Fibroblast of lung (primary cell): ENCODE measurements around the gene FSTL5. TPM values are rescaled to one million over a fixed set of nuclear protein-coding genes. Genes with fewer than 3 reads are reported as not detected.
"Not testable (repeated sequence)": the region's sequence is repeated elsewhere in the genome, so short reads cannot be mapped to it uniquely, and the experiment has no call there.

Experiments
- DNase-seq, 2 donors: peaks; one replicate each; pipeline versions ENCODE4 v3.0.0 to v3.0.0-alpha.2; 2010; ENCODE audit warnings: low read depth in 2 of 2
- H2AFZ ChIP-seq: 2 replicates; pipeline ENCODE4 v1.5.1; 2012; ENCODE audit warnings: low read length, control low read depth, inconsistent platforms
- H3K27ac ChIP-seq: 2 replicates; pipeline ENCODE4 v1.5.1; 2011; ENCODE audit warnings: low read length, control low read depth; ENCODE audit not compliant: insufficient read depth
- H3K27me3 ChIP-seq: 2 replicates; pipeline ENCODE4 v1.5.1; 2011; ENCODE audit warnings: mild to moderate bottlenecking, low read length; ENCODE audit not compliant: control insufficient read depth, insufficient read depth
- H3K36me3 ChIP-seq: 2 replicates; pipeline ENCODE4 v1.5.1; 2011; ENCODE audit warnings: low read length; ENCODE audit not compliant: control insufficient read depth, insufficient read depth
- H3K4me1 ChIP-seq: 2 replicates; pipeline ENCODE4 v1.5.1; 2011; ENCODE audit warnings: low read length; ENCODE audit not compliant: control insufficient read depth, insufficient read depth; ENCODE audit errors: extremely low read depth
- H3K4me2 ChIP-seq: 2 replicates; pipeline ENCODE4 v1.5.1; 2011; ENCODE audit warnings: low read length, control low read depth; ENCODE audit not compliant: insufficient read depth; ENCODE audit errors: extremely low read depth
- H3K4me3 ChIP-seq, 4 experiments: fragments of 200-600 bp in 1 of 4; sonication (generic) in 1 of 4; replicated peaks in 1 of 4; 2 replicates each; pipeline ENCODE4 v1.5.1; 2011 to 2016; ENCODE audit warnings: low read length in 4 of 4, low read depth in 3 of 4, mild to moderate bottlenecking in 3 of 4, control low read depth in 2 of 4, inconsistent platforms in 1 of 4, mixed read lengths in 1 of 4; ENCODE audit not compliant: insufficient read depth in 1 of 4; ENCODE audit errors: control extremely low read depth in 1 of 4
- H3K79me2 ChIP-seq: 2 replicates; pipeline ENCODE4 v1.5.1; 2012; ENCODE audit warnings: mild to moderate bottlenecking, low read length, inconsistent platforms; ENCODE audit not compliant: control insufficient read depth, insufficient read depth
- H3K9ac ChIP-seq: 2 replicates; pipeline ENCODE4 v1.5.1; 2011; ENCODE audit warnings: mild to moderate bottlenecking, low read length, control low read depth; ENCODE audit not compliant: insufficient read depth
- H3K9me3 ChIP-seq: 2 replicates; pipeline ENCODE4 v1.5.1; 2012; ENCODE audit warnings: low read depth, low read length; ENCODE audit not compliant: control insufficient read depth, insufficient read depth
- H4K20me1 ChIP-seq: 2 replicates; pipeline ENCODE4 v1.5.1; 2011; ENCODE audit warnings: low read length; ENCODE audit not compliant: control insufficient read depth, insufficient read depth; ENCODE audit errors: extremely low read depth
- EZH2 ChIP-seq: IDR thresholded peaks from 2 replicates; pipeline ENCODE4 v1.5.1; 2012; ENCODE audit warnings: low read length, control low read depth, mild to moderate bottlenecking; ENCODE audit errors: missing control alignments
- polyA plus RNA-seq, 2 donors: library from polyadenylated mRNA; depleted of rRNA in 1 of 2; stranded (reverse) in 1 of 2; unstranded in 1 of 2; fragments of >200 nt; gene quantifications; 2 replicates each; pipeline ENCODE4 v1.2.1, GENCODE V29; 2011 to 2012; ENCODE audit warnings: missing spikeins in 1 of 2
- total RNA-seq: library from RNA; depleted of rRNA; stranded (reverse); fragments of >200 nt; gene quantifications from 2 replicates; pipeline ENCODE4 v1.2.1, GENCODE V29; 2014
- TF ChIP-seq, protein P1 (sequence below), 2 donors: IDR thresholded peaks in 1 of 2; conservative IDR thresholded peaks in 1 of 2; 1 replicate in 1 of 2; 2 replicates in 1 of 2; pipeline ENCODE4 v1.5.1; 2011 to 2012; ENCODE audit warnings: low read length in 2 of 2, control low read depth in 1 of 2, inconsistent platforms in 1 of 2, low read depth in 1 of 2, mild to moderate bottlenecking in 1 of 2

FSTL5 gene
- total and polyA plus RNA-seq, 2 donors (not counting 1 experiment from before 2014, with no cell fraction given), result 0.11 to 0.33 TPM

DNA sequence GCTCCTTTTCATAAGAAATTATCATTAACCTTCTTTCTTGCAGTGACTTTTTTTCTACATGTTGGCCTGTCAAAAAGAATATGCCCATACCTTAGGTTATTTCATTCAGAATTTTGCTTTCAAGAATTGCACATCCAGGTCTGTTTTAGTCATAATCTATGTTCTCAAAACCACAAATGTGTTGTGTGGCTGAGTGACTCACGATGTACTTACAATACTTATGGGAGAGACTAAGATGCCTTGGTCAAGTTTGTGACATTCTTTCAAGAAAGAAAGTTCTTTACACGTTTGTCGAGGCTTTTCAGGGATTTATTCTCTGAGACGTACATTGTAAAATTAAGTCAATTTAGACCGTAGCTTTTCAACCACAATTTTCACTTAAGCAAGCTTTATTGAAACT lies 396.7 kb downstream of the FSTL5 start:
- TF ChIP-seq, protein P1, sequence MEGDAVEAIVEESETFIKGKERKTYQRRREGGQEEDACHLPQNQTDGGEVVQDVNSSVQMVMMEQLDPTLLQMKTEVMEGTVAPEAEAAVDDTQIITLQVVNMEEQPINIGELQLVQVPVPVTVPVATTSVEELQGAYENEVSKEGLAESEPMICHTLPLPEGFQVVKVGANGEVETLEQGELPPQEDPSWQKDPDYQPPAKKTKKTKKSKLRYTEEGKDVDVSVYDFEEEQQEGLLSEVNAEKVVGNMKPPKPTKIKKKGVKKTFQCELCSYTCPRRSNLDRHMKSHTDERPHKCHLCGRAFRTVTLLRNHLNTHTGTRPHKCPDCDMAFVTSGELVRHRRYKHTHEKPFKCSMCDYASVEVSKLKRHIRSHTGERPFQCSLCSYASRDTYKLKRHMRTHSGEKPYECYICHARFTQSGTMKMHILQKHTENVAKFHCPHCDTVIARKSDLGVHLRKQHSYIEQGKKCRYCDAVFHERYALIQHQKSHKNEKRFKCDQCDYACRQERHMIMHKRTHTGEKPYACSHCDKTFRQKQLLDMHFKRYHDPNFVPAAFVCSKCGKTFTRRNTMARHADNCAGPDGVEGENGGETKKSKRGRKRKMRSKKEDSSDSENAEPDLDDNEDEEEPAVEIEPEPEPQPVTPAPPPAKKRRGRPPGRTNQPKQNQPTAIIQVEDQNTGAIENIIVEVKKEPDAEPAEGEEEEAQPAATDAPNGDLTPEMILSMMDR (conservative IDR thresholded peaks at IDR 0.05 in 1 of 2, IDR thresholded peaks at IDR 0.05 in 1 of 2; ENCODE audit: low read depth in 1 of 2, low read length in 2 of 2), result no peak
- no peak for TF ChIP-seq EZH2
- H3K27ac ChIP-seq, result no peak overlapping the region
- H3K9me3 ChIP-seq, result no peaks in the 10 kb centered on the region
- no peaks in the 10 kb centered on the region for H3K79me2 ChIP-seq
- no peaks in the 10 kb centered on the region for H4K20me1 ChIP-seq
- no peaks in the 10 kb centered on the region for H3K4me1 ChIP-seq
- H3K4me3 ChIP-seq, result no peak overlapping the region
- no peaks in the 10 kb centered on the region for H3K36me3 ChIP-seq
- no peak overlapping the region for H3K9ac ChIP-seq
- peak; percentile 38 to 94 for DNase-seq
- H2AFZ ChIP-seq, result no peak overlapping the region
- no peak overlapping the region for H3K4me2 ChIP-seq
- H3K27me3 ChIP-seq, result no peaks in the 10 kb centered on the region

DNA sequence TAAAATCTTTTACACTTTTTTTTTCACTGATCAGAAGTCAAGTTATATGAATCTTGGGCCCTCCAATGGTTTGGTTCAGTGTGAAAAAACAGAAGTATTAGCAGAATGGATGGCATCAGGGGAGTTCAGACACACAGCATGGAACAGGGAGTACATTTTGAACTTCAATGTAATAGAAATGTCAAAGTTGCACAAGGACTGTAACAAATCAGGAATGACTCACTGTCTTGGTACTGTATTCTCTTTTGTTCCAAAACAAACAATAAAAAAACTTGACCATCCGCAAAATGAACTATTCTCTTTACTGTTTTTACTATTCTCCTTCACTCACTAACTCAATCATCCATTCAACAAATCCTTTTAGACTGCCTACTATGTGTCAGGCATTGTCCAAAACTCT lies 401.0 kb downstream of the FSTL5 start:
- H4K20me1 ChIP-seq, result no peaks in the 10 kb centered on the region
- H2AFZ ChIP-seq, result no peak overlapping the region
- no peaks in the 10 kb centered on the region for H3K4me1 ChIP-seq
- H3K27ac ChIP-seq, result no peak overlapping the region
- H3K9me3 ChIP-seq, result no peaks in the 10 kb centered on the region
- no peaks in the 10 kb centered on the region for H3K27me3 ChIP-seq
- DNase-seq, result peak; percentile 71 to 83
- H3K36me3 ChIP-seq, result no peaks in the 10 kb centered on the region
- H3K9ac ChIP-seq, result no peak overlapping the region
- TF ChIP-seq, protein P1 (conservative IDR thresholded peaks at IDR 0.05 in 1 of 2, IDR thresholded peaks at IDR 0.05 in 1 of 2; ENCODE audit: low read depth in 1 of 2, low read length in 2 of 2), result no peak
- no peak for TF ChIP-seq EZH2
- no peak overlapping the region for H3K4me2 ChIP-seq
- H3K4me3 ChIP-seq, result no peak overlapping the region
- H3K79me2 ChIP-seq, result no peaks in the 10 kb centered on the region

DNA sequence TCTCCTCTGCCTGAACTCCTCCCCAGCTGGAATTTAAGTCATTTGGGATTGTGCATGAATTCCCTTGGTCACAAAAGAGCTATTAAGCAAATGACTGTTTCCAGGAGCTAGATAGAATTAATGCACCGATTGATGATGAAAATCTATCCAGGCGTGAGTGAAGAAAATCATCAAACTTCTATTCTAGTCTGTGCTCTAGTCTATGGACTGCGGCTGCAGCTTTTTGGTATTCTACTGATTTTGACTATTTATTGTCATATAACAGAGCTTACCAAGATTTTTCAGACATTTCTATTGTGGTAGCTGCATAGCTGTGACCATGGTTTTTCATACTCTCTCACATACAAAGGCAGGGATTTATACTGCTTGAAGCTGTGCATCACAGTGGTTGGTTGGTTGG lies 403.8 kb downstream of the FSTL5 start:
- H2AFZ ChIP-seq, result no peak overlapping the region

DNA sequence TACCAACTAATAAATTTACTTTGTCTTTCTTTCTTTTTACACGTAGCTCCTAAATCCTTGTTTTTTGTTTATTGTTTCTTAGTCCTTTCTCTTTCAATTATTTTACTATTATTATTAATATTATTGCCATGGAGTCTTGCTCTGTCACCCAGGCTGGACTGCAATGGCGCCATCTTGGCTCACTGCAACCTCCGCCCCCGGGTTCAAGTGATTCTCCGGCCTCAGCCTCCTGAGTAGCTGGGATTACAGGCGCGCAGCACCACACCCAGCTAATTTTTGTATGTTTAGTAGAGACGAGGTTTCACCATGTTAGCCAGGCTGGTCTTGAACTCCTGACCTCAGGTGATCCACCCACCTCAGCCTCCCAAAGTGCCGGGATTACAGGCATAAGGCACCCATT lies 405.4 kb downstream of the FSTL5 start:
- H3K9me3 ChIP-seq, H3K36me3 ChIP-seq, H3K4me3 ChIP-seq, H3K9ac ChIP-seq, H3K27me3 ChIP-seq, H4K20me1 ChIP-seq, H3K4me1 ChIP-seq, DNase-seq, H3K27ac ChIP-seq, H2AFZ ChIP-seq, H3K79me2 ChIP-seq, H3K4me2 ChIP-seq: not testable (repeated sequence)

More for the DNA sequence above, 403.8 kb downstream of the FSTL5 start:
- H3K9ac ChIP-seq, result no peak overlapping the region
- H3K4me1 ChIP-seq, result no peaks in the 10 kb centered on the region
- no peak overlapping the region for H3K4me3 ChIP-seq
- no peaks in the 10 kb centered on the region for H3K9me3 ChIP-seq
- H3K27ac ChIP-seq, result no peak overlapping the region
- no peaks in the 10 kb centered on the region for H4K20me1 ChIP-seq
- no peak for DNase-seq
- H3K79me2 ChIP-seq, result no peaks in the 10 kb centered on the region
- H3K4me2 ChIP-seq, result no peak overlapping the region
- H3K27me3 ChIP-seq, result no peaks in the 10 kb centered on the region
- TF ChIP-seq EZH2, result no peak
- TF ChIP-seq, protein P1 (conservative IDR thresholded peaks at IDR 0.05 in 1 of 2, IDR thresholded peaks at IDR 0.05 in 1 of 2; ENCODE audit: low read depth in 1 of 2, low read length in 2 of 2), result no peak
- H3K36me3 ChIP-seq, result no peaks in the 10 kb centered on the region
